Measurements from ENCODE around the gene PTDSS2. TPM values are rescaled to one million over a fixed set of nuclear protein-coding genes. Genes with fewer than 3 reads are reported as not detected.

PTDSS2 gene
- total RNA-seq, 1 donor from 2014 or later, result 47.3 TPM

DNA sequence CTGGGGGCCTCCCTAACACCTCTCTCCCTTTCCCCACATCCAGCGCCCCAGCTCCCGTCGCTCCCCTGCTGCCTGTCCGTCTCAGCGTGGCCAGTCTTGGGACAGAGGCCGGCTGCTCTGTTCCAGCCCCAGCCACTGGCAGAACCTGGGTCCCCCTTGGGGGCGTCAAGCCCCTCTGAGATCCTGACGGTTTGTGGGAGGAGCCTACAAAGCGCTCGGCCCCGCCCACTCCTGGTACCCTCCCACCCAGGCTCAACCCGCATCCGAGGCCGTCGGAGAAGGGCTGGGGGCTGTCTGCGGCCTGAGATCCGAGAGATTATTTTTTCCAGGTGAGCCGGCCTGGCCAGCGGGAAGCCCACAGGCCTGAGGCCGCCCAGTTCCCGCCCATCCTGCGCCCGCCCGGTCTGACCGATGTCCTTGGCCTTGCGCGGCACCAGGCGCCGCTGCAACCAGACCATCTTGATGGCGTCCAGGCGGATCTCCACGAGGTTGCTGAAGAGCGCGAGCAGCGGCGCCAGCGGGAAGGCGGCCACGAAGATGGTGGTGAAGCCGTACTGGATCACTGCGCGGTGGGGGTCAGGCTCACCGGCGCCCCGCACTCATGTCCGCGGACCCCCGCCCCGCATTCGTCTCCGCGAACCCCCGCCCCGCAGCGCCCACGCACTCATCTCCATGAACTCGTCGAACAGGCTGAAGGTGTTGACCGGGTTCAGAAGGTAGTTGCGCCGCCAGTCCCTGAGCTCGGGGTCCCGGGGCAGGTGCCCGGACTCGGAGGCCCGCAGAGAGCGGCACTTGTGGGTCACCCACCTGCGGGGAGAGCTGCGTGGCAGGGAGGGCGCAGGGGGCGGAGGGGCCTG, 29.8 kb upstream of the PTDSS2 start:
- Mint-ChIP-seq H3K27ac (ENCODE audit: unreplicated experiment) (no peak overlapping the region), H3K9me3 (ENCODE audit: unreplicated experiment) (peaks cover 4% of the 10 kb centered on the region), H3K4me3 (ENCODE audit: unreplicated experiment) (no peak overlapping the region), H3K36me3 (ENCODE audit: low read depth, unreplicated experiment) (peaks cover 2% of the 10 kb centered on the region), H3K27me3 (ENCODE audit: low read depth, unreplicated experiment) (peaks cover 25% of the 10 kb centered on the region), H3K4me1 (ENCODE audit: low read depth, unreplicated experiment) (peaks cover 7% of the 10 kb centered on the region)
- Histone ChIP-seq H3K79me2 (ENCODE audit: insufficient read depth, low read length) (no peaks in the 10 kb centered on the region), H2AFZ (ENCODE audit: low read depth, low read length) (no peak overlapping the region), H3K36me3 (ENCODE audit: insufficient read depth, low read length) (no peaks in the 10 kb centered on the region), H3K27me3 (ENCODE audit: insufficient read depth, low read length) (peaks cover 15% of the 10 kb centered on the region), H3K4me3 (ENCODE audit: insufficient read depth, low read depth, low read length) (no peak overlapping the region), H3K9me3 (ENCODE audit: insufficient read depth, low read depth, low read length) (no peaks in the 10 kb centered on the region), H4K20me1 (ENCODE audit: insufficient read depth, low read length) (no peaks in the 10 kb centered on the region), H3K9ac (ENCODE audit: low read length) (no peak overlapping the region), H3K4me2 (ENCODE audit: low read length) (no peak overlapping the region), H3K27ac (ENCODE audit: low read depth, low read length) (no peak overlapping the region), H3K4me1 (ENCODE audit: insufficient read depth, low read length) (peaks cover 8% of the 10 kb centered on the region)
- DNase-seq (ENCODE audit: low read depth) (no peak), FAIRE-seq (no peak)
- TF ChIP-seq, protein P1, sequence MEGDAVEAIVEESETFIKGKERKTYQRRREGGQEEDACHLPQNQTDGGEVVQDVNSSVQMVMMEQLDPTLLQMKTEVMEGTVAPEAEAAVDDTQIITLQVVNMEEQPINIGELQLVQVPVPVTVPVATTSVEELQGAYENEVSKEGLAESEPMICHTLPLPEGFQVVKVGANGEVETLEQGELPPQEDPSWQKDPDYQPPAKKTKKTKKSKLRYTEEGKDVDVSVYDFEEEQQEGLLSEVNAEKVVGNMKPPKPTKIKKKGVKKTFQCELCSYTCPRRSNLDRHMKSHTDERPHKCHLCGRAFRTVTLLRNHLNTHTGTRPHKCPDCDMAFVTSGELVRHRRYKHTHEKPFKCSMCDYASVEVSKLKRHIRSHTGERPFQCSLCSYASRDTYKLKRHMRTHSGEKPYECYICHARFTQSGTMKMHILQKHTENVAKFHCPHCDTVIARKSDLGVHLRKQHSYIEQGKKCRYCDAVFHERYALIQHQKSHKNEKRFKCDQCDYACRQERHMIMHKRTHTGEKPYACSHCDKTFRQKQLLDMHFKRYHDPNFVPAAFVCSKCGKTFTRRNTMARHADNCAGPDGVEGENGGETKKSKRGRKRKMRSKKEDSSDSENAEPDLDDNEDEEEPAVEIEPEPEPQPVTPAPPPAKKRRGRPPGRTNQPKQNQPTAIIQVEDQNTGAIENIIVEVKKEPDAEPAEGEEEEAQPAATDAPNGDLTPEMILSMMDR (IDR thresholded peaks at IDR 0.05; ENCODE audit: insufficient read depth, low read depth, low read length), result no peak
- TF ChIP-seq EZH2 (IDR thresholded peaks at IDR 0.05; ENCODE audit: insufficient read depth, low read length), result no peak

GRCh38 chr11:420911-421321, 29.2 kb upstream of the PTDSS2 start:
- Histone ChIP-seq H3K9ac (ENCODE audit: low read length) (no peak overlapping the region), H2AFZ (ENCODE audit: low read depth, low read length) (no peak overlapping the region), H3K27ac (ENCODE audit: low read depth, low read length) (no peak overlapping the region), H3K79me2 (ENCODE audit: insufficient read depth, low read length) (no peaks in the 10 kb centered on the region), H3K27me3 (ENCODE audit: insufficient read depth, low read length) (peaks cover 18% of the 10 kb centered on the region), H4K20me1 (ENCODE audit: insufficient read depth, low read length) (no peaks in the 10 kb centered on the region), H3K36me3 (ENCODE audit: insufficient read depth, low read length) (no peaks in the 10 kb centered on the region), H3K4me2 (ENCODE audit: low read length) (no peak overlapping the region), H3K4me3 (ENCODE audit: insufficient read depth, low read depth, low read length) (no peak overlapping the region), H3K9me3 (ENCODE audit: insufficient read depth, low read depth, low read length) (no peaks in the 10 kb centered on the region), H3K4me1 (ENCODE audit: insufficient read depth, low read length) (peaks cover 3% of the 10 kb centered on the region)
- Mint-ChIP-seq H3K36me3 (ENCODE audit: low read depth, unreplicated experiment) (peaks cover 2% of the 10 kb centered on the region), H3K4me1 (ENCODE audit: low read depth, unreplicated experiment) (peaks cover 7% of the 10 kb centered on the region), H3K27ac (ENCODE audit: unreplicated experiment) (no peak overlapping the region), H3K4me3 (ENCODE audit: unreplicated experiment) (no peak overlapping the region), H3K9me3 (ENCODE audit: unreplicated experiment) (peaks cover 4% of the 10 kb centered on the region), H3K27me3 (ENCODE audit: low read depth, unreplicated experiment) (peaks cover 27% of the 10 kb centered on the region)
- no peak for FAIRE-seq
- TF ChIP-seq, protein P1 (IDR thresholded peaks at IDR 0.05; ENCODE audit: insufficient read depth, low read depth, low read length), result no peak
- no peak for TF ChIP-seq EZH2 (IDR thresholded peaks at IDR 0.05; ENCODE audit: insufficient read depth, low read length)
- DNase-seq (ENCODE audit: low read depth), result no peak

GRCh38 chr11:422249-422656, 27.8 kb upstream of the PTDSS2 start:
- no peaks in the 10 kb centered on the region for H4K20me1 ChIP-seq (ENCODE audit: insufficient read depth, low read length)
- no peak overlapping the region for H3K9ac ChIP-seq (ENCODE audit: low read length)
- Mint-ChIP-seq H3K36me3 (ENCODE audit: low read depth, unreplicated experiment) (peaks cover 2% of the 10 kb centered on the region), H3K4me1 (ENCODE audit: low read depth, unreplicated experiment) (peaks cover 5% of the 10 kb centered on the region), H3K27ac (ENCODE audit: unreplicated experiment) (no peak overlapping the region), H3K4me3 (ENCODE audit: unreplicated experiment) (no peak overlapping the region), H3K27me3 (ENCODE audit: low read depth, unreplicated experiment) (peaks cover 25% of the 10 kb centered on the region), H3K9me3 (ENCODE audit: unreplicated experiment) (peaks cover 4% of the 10 kb centered on the region)
- FAIRE-seq (no peak), DNase-seq (ENCODE audit: low read depth) (no peak)
- H2AFZ ChIP-seq (ENCODE audit: low read depth, low read length), result no peak overlapping the region
- no peaks in the 10 kb centered on the region for H3K4me1 ChIP-seq (ENCODE audit: insufficient read depth, low read length)
- H3K27me3 ChIP-seq (ENCODE audit: insufficient read depth, low read length), result peaks cover 18% of the 10 kb centered on the region
- no peaks in the 10 kb centered on the region for H3K79me2 ChIP-seq (ENCODE audit: insufficient read depth, low read length)
- no peak overlapping the region for H3K4me3 ChIP-seq (ENCODE audit: insufficient read depth, low read depth, low read length)
- TF ChIP-seq EZH2 (IDR thresholded peaks at IDR 0.05; ENCODE audit: insufficient read depth, low read length), result no peak
- TF ChIP-seq, protein P1 (IDR thresholded peaks at IDR 0.05; ENCODE audit: insufficient read depth, low read depth, low read length), result no peak
- H3K36me3 ChIP-seq (ENCODE audit: insufficient read depth, low read length), result no peaks in the 10 kb centered on the region
- H3K27ac ChIP-seq (ENCODE audit: low read depth, low read length), result no peak overlapping the region
- no peak overlapping the region for H3K4me2 ChIP-seq (ENCODE audit: low read length)
- H3K9me3 ChIP-seq (ENCODE audit: insufficient read depth, low read depth, low read length), result no peaks in the 10 kb centered on the region

All from astrocyte (in vitro differentiated cells and primary cell).